PFSK-1 (cell line): ENCODE results near the gene GATB.

ENCODE experiments used
- FOXP2 ChIP-seq: optimal IDR thresholded peaks from 2 replicates; pipeline ENCODE3; 2011; ENCODE audit warnings: borderline replicate concordance, control low read depth, inconsistent platforms; ENCODE audit not compliant: insufficient read depth; ENCODE audit errors: extremely low read length, extremely low read depth
- POLR2AphosphoS5 ChIP-seq: IDR thresholded peaks from 2 replicates; pipeline ENCODE4 v1.6.1; 2012; ENCODE audit warnings: low read depth, mild to moderate bottlenecking, control low read depth, low read length, moderate library complexity
- SIN3A ChIP-seq: IDR thresholded peaks from 2 replicates; pipeline ENCODE4 v1.6.1; 2012; ENCODE audit warnings: mild to moderate bottlenecking, low read length, moderate library complexity, borderline replicate concordance; ENCODE audit not compliant: insufficient read depth
- TAF1 ChIP-seq: IDR thresholded peaks from 2 replicates; pipeline ENCODE4 v1.6.1; 2012; ENCODE audit warnings: low read length, control low read depth, borderline replicate concordance; ENCODE audit not compliant: insufficient read depth
- TF ChIP-seq, protein P1 (sequence below), 2 experiments: IDR thresholded peaks; 2 replicates each; pipeline versions ENCODE4 v1.6.1 to v1.8.0; 2011 to 2012; ENCODE audit warnings: low read depth in 2 of 2, low read length in 2 of 2, control low read depth in 1 of 2, inconsistent platforms in 1 of 2, mild to moderate bottlenecking in 1 of 2, moderate library complexity in 1 of 2; ENCODE audit not compliant: insufficient read depth in 1 of 2

Gene GATB

DNA sequence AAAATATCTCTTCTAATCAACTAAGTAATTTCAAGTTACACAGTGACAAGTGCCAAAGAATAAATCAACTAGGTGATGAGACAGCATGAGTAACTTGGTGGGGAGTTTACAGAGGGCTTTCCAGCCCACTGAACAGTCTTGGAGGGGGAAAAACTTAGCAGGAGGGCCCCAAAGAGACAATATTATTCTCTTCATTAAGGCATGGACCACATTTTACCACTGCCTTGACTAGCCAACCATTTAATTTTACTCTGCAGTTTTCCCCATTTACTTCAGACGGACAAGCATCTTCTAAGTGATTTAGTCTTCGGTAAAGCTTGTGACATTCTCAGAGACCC, 25.3 kb upstream of the GATB start:
- TF ChIP-seq, protein P1, sequence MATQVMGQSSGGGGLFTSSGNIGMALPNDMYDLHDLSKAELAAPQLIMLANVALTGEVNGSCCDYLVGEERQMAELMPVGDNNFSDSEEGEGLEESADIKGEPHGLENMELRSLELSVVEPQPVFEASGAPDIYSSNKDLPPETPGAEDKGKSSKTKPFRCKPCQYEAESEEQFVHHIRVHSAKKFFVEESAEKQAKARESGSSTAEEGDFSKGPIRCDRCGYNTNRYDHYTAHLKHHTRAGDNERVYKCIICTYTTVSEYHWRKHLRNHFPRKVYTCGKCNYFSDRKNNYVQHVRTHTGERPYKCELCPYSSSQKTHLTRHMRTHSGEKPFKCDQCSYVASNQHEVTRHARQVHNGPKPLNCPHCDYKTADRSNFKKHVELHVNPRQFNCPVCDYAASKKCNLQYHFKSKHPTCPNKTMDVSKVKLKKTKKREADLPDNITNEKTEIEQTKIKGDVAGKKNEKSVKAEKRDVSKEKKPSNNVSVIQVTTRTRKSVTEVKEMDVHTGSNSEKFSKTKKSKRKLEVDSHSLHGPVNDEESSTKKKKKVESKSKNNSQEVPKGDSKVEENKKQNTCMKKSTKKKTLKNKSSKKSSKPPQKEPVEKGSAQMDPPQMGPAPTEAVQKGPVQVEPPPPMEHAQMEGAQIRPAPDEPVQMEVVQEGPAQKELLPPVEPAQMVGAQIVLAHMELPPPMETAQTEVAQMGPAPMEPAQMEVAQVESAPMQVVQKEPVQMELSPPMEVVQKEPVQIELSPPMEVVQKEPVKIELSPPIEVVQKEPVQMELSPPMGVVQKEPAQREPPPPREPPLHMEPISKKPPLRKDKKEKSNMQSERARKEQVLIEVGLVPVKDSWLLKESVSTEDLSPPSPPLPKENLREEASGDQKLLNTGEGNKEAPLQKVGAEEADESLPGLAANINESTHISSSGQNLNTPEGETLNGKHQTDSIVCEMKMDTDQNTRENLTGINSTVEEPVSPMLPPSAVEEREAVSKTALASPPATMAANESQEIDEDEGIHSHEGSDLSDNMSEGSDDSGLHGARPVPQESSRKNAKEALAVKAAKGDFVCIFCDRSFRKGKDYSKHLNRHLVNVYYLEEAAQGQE (IDR thresholded peaks at IDR 0.05; ENCODE audit: insufficient read depth in 1 of 2, low read depth in 2 of 2, low read length in 2 of 2) = no peak
- TF ChIP-seq FOXP2 = no peak
- no peak for TF ChIP-seq SIN3A
- no peak for TF ChIP-seq TAF1
- no peak for TF ChIP-seq POLR2AphosphoS5

DNA sequence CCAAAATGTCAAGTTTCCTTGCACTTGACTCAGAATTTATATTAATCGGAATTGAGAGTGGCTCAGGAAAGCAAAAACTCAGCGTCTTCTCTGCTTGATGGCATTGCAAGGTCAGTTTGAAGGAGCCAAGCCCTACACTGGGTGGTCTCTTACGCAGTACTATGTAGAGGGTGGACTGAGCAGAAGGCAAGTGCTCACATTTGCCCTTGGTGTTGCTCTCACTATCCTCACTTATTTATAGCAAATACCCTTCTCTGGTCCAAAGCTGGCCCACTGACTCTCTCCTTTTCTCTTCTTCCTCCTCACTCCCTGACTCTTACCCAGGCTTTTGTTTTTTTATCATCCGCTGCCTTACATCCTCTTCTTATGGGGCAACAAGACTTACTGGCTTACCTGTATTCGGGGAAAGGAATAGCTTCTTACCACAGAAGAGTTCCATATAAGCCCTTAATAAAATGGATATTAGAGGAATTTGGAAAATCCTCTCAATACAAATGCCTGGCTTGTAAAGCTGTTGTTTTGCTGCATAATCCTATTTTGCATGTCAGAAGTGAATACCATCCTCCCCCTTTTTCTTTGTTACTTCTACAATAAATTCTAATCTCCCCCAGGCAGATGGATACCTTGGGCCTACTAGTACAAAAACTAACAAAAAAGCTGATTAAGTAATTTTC, 24.8 kb upstream of the GATB start:
- no peak for TF ChIP-seq FOXP2
- TF ChIP-seq, protein P1 (IDR thresholded peaks at IDR 0.05; ENCODE audit: insufficient read depth in 1 of 2, low read depth in 2 of 2, low read length in 2 of 2) = no peak
- TF ChIP-seq POLR2AphosphoS5 = no peak
- no peak for TF ChIP-seq TAF1
- TF ChIP-seq SIN3A = no peak

DNA sequence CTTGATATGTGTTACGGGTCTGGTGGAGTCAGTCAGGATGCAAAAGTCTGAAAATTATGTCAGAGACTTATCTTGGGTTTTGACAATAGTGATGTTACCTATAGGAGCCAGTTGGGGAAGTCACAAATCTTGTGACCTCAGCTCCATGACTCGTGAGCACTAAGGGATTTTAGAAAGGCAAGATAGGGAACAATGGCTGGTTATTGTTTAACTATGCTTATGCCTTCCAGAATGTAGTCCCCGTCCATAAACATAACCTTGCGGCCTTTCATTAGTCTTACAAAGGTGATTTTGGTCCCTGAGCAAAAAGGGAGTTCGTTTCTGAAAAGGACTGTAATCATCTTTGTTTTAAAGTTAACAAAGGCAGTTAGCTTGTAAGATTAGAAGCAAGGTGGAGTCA, 23.9 kb upstream of the GATB start:
- TF ChIP-seq, protein P1 (IDR thresholded peaks at IDR 0.05; ENCODE audit: insufficient read depth in 1 of 2, low read depth in 2 of 2, low read length in 2 of 2) = no peak
- TF ChIP-seq FOXP2 (no peak), POLR2AphosphoS5 (no peak), TAF1 (no peak), SIN3A (no peak)

DNA sequence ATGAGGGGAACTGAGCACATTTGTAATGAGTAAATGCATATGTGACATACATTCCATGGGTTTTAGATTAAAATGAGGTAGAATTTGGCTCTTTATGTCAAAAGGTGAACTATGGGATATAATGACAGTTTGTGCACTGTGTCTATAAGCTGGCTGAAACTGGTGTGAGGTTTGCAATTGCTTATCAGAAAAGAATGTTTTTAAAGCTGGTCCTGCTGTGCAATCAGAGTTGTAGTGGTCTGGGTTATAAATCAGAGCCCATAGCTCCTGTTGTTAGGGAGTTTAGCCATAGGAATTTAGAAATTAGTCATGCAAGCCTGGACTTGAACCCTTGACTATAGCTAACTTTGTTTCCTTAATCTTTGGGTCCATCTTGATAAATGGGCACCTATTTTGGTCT, 23.1 kb upstream of the GATB start:
- TF ChIP-seq POLR2AphosphoS5 (no peak), FOXP2 (no peak), TAF1 (no peak), SIN3A (no peak)
- TF ChIP-seq, protein P1 (IDR thresholded peaks at IDR 0.05; ENCODE audit: insufficient read depth in 1 of 2, low read depth in 2 of 2, low read length in 2 of 2) = no peak

DNA sequence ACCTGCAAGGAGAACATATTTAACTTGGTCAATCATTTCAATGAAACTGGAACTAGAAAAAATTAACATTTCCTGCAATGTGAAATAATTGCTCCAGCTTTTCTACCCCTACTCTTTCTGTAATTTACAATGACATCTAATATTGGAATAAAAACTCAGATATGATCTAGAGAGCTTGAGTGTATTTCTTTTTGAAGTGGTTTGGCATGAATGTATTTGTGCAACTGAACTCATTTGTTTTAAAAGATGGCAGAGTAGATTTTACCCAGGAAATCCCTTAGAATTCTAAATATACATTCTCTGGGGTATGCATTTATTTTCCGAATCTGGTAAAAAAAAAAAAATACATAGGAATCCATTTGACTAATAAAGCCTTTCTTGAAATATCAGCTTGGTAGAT, 21.5 kb upstream of the GATB start:
- TF ChIP-seq FOXP2 (no peak), SIN3A (no peak)
- TF ChIP-seq, protein P1 (IDR thresholded peaks at IDR 0.05; ENCODE audit: insufficient read depth in 1 of 2, low read depth in 2 of 2, low read length in 2 of 2) = no peak
